CD4-positive, alpha-beta T cell (primary cell): ENCODE data around the gene STARD13. TPM values are rescaled to one million over a fixed set of nuclear protein-coding genes. Genes with fewer than 3 reads are reported as not detected.

ENCODE experiments used
- ATAC-seq: fragments of 200-7000 bp; cut with Tn5 transposase; one replicate; pipeline ENCODE4 v1.10.0; 2022; ENCODE audit warnings: mild to moderate bottlenecking; ENCODE audit not compliant: poor library complexity
- CTCF ChIA-PET: fragments of 350-600 bp; sonication (Branson Sonifier 250); formaldehyde crosslinking; loops from one replicate; lab custom pipeline; 2021; ENCODE audit warnings: antibody characterized with exemption, inconsistent platforms; lab: Charles Lee
- POLR2A ChIA-PET: fragments of 350-600 bp; sonication (Branson Sonifier 250); formaldehyde crosslinking; loops from one replicate; lab custom pipeline; 2021; ENCODE audit warnings: antibody characterized with exemption, inconsistent platforms; lab: Charles Lee
- DNase-seq, 14 experiments: peaks; one replicate each; pipeline ENCODE4 v3.0.0-alpha.2; 2013 to 2020; ENCODE audit warnings: mixed read lengths in 2 of 14
- H3K27ac ChIP-seq, 2 donors: one replicate each; pipeline versions ENCODE4 v1.5.1 to v1.7.0; 2013; ENCODE audit warnings: low read length in 2 of 2, low read depth in 1 of 2, mild to moderate bottlenecking in 1 of 2
- H3K27me3 ChIP-seq, 2 experiments: 1 replicate in 1 of 2; 2 replicates in 1 of 2; pipeline versions ENCODE4 v1.6.1 to v1.7.0; 2013; ENCODE audit warnings: low read length in 2 of 2, control low read depth in 1 of 2, mild to moderate bottlenecking in 1 of 2, moderate library complexity in 1 of 2; ENCODE audit not compliant: insufficient read depth in 2 of 2, control insufficient read depth in 1 of 2
- H3K36me3 ChIP-seq: one replicate; pipeline ENCODE4 v1.6.1; 2013; ENCODE audit warnings: low read length, control low read depth; ENCODE audit not compliant: insufficient read depth
- H3K4me1 ChIP-seq: one replicate; pipeline ENCODE4 v1.6.1; 2013; ENCODE audit warnings: low read length, control low read depth; ENCODE audit not compliant: insufficient read depth
- H3K4me3 ChIP-seq: one replicate; pipeline ENCODE4 v1.5.1; 2013; ENCODE audit warnings: mild to moderate bottlenecking, low read length, moderate library complexity
- H3K9me3 ChIP-seq, 2 experiments: 1 replicate in 1 of 2; 2 replicates in 1 of 2; pipeline versions ENCODE4 v1.6.1 to v1.7.0; 2013; ENCODE audit warnings: low read length in 2 of 2, mild to moderate bottlenecking in 2 of 2, control low read depth in 1 of 2, moderate library complexity in 1 of 2; ENCODE audit not compliant: control insufficient read depth in 1 of 2, insufficient read depth in 1 of 2
- H3K27ac Mint-ChIP-seq: one replicate; pipeline ENCODE4 v1.8.0; 2020; ENCODE audit warnings: mixed read lengths
- H3K27me3 Mint-ChIP-seq: one replicate; pipeline ENCODE4 v1.8.0; 2021; ENCODE audit warnings: mixed read lengths
- H3K36me3 Mint-ChIP-seq: one replicate; pipeline ENCODE4 v1.8.0; 2021; ENCODE audit warnings: low read depth, mixed read lengths
- H3K4me1 Mint-ChIP-seq: one replicate; pipeline ENCODE4 v1.8.0; 2021; ENCODE audit warnings: low read depth, mixed read lengths
- H3K4me3 Mint-ChIP-seq: one replicate; pipeline ENCODE4 v1.8.0; 2020; ENCODE audit warnings: mild to moderate bottlenecking, mixed read lengths
- H3K9me3 Mint-ChIP-seq: one replicate; pipeline ENCODE4 v1.8.0; 2020; ENCODE audit warnings: mixed read lengths
- CTCF ChIP-seq: fragments of 200-600 bp; IDR thresholded peaks from one replicate; pipeline ENCODE4 v1.8.0; 2022; ENCODE audit warnings: antibody characterized with exemption, mild to moderate bottlenecking
- intact Hi-C, 2 experiments: fragments of 100-400 bp; cut with DNase I in 1 of 2; cut with micrococcal nuclease in 1 of 2; formaldehyde crosslinking; loops; one replicate each; pipeline versions ENCODE4 v1.15.1 to v1.9.0; 2023 to 2025; cut with DNase I, micrococcal nuclease
- total RNA-seq, 174 experiments: library from RNA in 2 of 174; stranded (reverse) in 2 of 174; gene quantifications; one replicate each; pipeline ENCODE4 v1.2.3 and lab custom pipeline; 2021 to 2026

The STARD13 gene
- total RNA-seq, 2 experiments from 2014 or later = not detected

GRCh38 chr13:33279414-33280278, 5.9 kb downstream of the STARD13 start:
- Histone ChIP-seq H3K36me3 (no peaks in the 10 kb centered on the region), H3K27me3 (peaks cover 1 to 5% of the 10 kb centered on the region in 2 experiments), H3K9me3 (no peaks in the 10 kb centered on the region), H3K4me1 (no peaks in the 10 kb centered on the region), H3K27ac (no peak overlapping the region), H3K4me3 (no peak overlapping the region)
- no peaks in the 10 kb centered on the region for H3K9me3 Mint-ChIP-seq
- intact Hi-C loops = no loop called here
- CTCF ChIA-PET = no interaction called here
- no peak for TF ChIP-seq CTCF
- H3K27me3 Mint-ChIP-seq = peaks cover 22% of the 10 kb centered on the region
- ATAC-seq (no peak), DNase-seq (no peak)
- H3K27ac Mint-ChIP-seq = no peak overlapping the region
- no peak overlapping the region for H3K4me3 Mint-ChIP-seq
- no peaks in the 10 kb centered on the region for H3K36me3 Mint-ChIP-seq
- POLR2A ChIA-PET = no interaction called here
- no peaks in the 10 kb centered on the region for H3K4me1 Mint-ChIP-seq

GRCh38 chr13:33278913-33279312, 6.6 kb downstream of the STARD13 start:
- no peaks in the 10 kb centered on the region for H3K9me3 Mint-ChIP-seq
- intact Hi-C loops = no loop called here
- no peak overlapping the region for H3K27ac ChIP-seq
- POLR2A ChIA-PET = no interaction called here
- H3K4me3 ChIP-seq = no peak overlapping the region
- H3K4me1 Mint-ChIP-seq = no peaks in the 10 kb centered on the region
- no peak for TF ChIP-seq CTCF
- peaks cover 0 to 5% of the 10 kb centered on the region in 2 experiments for H3K27me3 ChIP-seq
- H3K36me3 ChIP-seq = no peaks in the 10 kb centered on the region
- no peaks in the 10 kb centered on the region for H3K36me3 Mint-ChIP-seq
- DNase-seq = no peak
- H3K4me3 Mint-ChIP-seq = no peak overlapping the region
- no peak for ATAC-seq
- CTCF ChIA-PET = no interaction called here
- H3K27me3 Mint-ChIP-seq = peaks cover 14% of the 10 kb centered on the region
- no peaks in the 10 kb centered on the region for H3K4me1 ChIP-seq
- no peak overlapping the region for H3K27ac Mint-ChIP-seq
- H3K9me3 ChIP-seq = no peaks in the 10 kb centered on the region

- intact Hi-C loops = no loop called here
- Histone ChIP-seq H3K4me3 (no peak overlapping the region), H3K4me1 (no peaks in the 10 kb centered on the region), H3K27ac (no peak overlapping the region), H3K9me3 (no peaks in the 10 kb centered on the region), H3K36me3 (no peaks in the 10 kb centered on the region), H3K27me3 (peaks cover 0 to 5% of the 10 kb centered on the region in 2 experiments)
- no peak for TF ChIP-seq CTCF
- ATAC-seq (no peak), DNase-seq (no peak)
- Mint-ChIP-seq H3K36me3 (no peaks in the 10 kb centered on the region), H3K27ac (no peak overlapping the region), H3K27me3 (peaks cover 13% of the 10 kb centered on the region), H3K4me1 (no peaks in the 10 kb centered on the region), H3K9me3 (no peaks in the 10 kb centered on the region), H3K4me3 (no peak overlapping the region)
- POLR2A ChIA-PET = interaction anchor here (0.6 kb wide), 1 partner anchor 14 kb away, joined by 3 read pairs; no protein-coding TSS in a partner anchor
- CTCF ChIA-PET = no interaction called here
Observed at GRCh38 chr13:33277946-33278345, 7.6 kb downstream of the STARD13 start.
